DOHH2 (cell line): Measurements from ENCODE around the gene ARHGEF12.

Source experiments
- H3F3A ChIP-seq: fragments of 200-600 bp; sonication (generic), shearing (Covaris generic); 2 replicates; pipeline ENCODE4 v1.6.0; 2016; ENCODE audit warnings: antibody characterized with exemption, mild to moderate bottlenecking; ENCODE audit not compliant: control insufficient read depth, insufficient read depth
- H3K27ac ChIP-seq: fragments of 200-600 bp; sonication (generic); 2 replicates; pipeline ENCODE4 v1.5.1; 2014; ENCODE audit warnings: low read depth, mild to moderate bottlenecking, low read length, moderate library complexity
- H3K27me3 ChIP-seq: fragments of 200-600 bp; sonication (generic); 2 replicates; pipeline ENCODE4 v1.6.1; 2014; ENCODE audit warnings: mild to moderate bottlenecking, low read length, mixed read lengths; ENCODE audit not compliant: control insufficient read depth
- H3K36me3 ChIP-seq: fragments of 200-600 bp; sonication (generic); 2 replicates; pipeline ENCODE4 v1.6.1; 2014; ENCODE audit warnings: mild to moderate bottlenecking, low read length, moderate library complexity, mixed read lengths; ENCODE audit not compliant: control insufficient read depth
- H3K4me1 ChIP-seq: fragments of 200-600 bp; sonication (generic); 2 replicates; pipeline ENCODE4 v1.6.1; 2014; ENCODE audit warnings: mild to moderate bottlenecking, low read length, mixed read lengths; ENCODE audit not compliant: control insufficient read depth
- H3K4me2 ChIP-seq: fragments of 200-600 bp; sonication (generic); 2 replicates; pipeline ENCODE4 v1.6.0; 2014; ENCODE audit warnings: mild to moderate bottlenecking, low read length, moderate library complexity
- H3K4me3 ChIP-seq: fragments of 200-600 bp; sonication (generic); 2 replicates; pipeline ENCODE4 v1.5.1; 2014; ENCODE audit warnings: mild to moderate bottlenecking, low read length, mixed read lengths
- H3K79me2 ChIP-seq: fragments of 200-600 bp; sonication (generic); 2 replicates; pipeline ENCODE4 v1.6.1; 2014; ENCODE audit warnings: mild to moderate bottlenecking, low read length, mixed read lengths; ENCODE audit not compliant: control insufficient read depth
- H3K9me2 ChIP-seq: fragments of 200-600 bp; sonication (generic); replicated peaks from 2 replicates; pipeline ENCODE4 v1.6.1; 2014; ENCODE audit warnings: mild to moderate bottlenecking, low read length, mixed read lengths; ENCODE audit not compliant: control insufficient read depth
- H3K9me3 ChIP-seq: fragments of 200-600 bp; sonication (generic); 2 replicates; pipeline ENCODE4 v1.6.1; 2014; ENCODE audit warnings: antibody characterized with exemption, low read length, mixed read lengths; ENCODE audit not compliant: control insufficient read depth, insufficient read depth
- H4K20me1 ChIP-seq: fragments of 200-600 bp; sonication (generic); 2 replicates; pipeline ENCODE4 v1.6.0; 2014; ENCODE audit warnings: low read depth, mild to moderate bottlenecking, antibody characterized with exemption, low read length, moderate library complexity; ENCODE audit not compliant: control insufficient read depth, insufficient read depth
- CTCF ChIP-seq: fragments of 200-600 bp; sonication (generic); IDR thresholded peaks from one replicate; pipeline ENCODE4 v1.5.1; 2014; ENCODE audit warnings: antibody characterized with exemption, mild to moderate bottlenecking, low read depth, low read length; ENCODE audit not compliant: poor library complexity, severe bottlenecking
- EZH2phosphoT487 ChIP-seq: fragments of 200-600 bp; sonication (generic); IDR thresholded peaks from 2 replicates; pipeline ENCODE4 v1.6.1; 2017; ENCODE audit warnings: borderline replicate concordance, mild to moderate bottlenecking, antibody characterized with exemption, low read length, moderate library complexity, mixed read lengths

ARHGEF12 gene

GRCh38 chr11:120358729-120359128 is 22.5 kb downstream of the ARHGEF12 start:
- Histone ChIP-seq H3K27ac (no peak overlapping the region), H3K4me3 (no peak overlapping the region), H3K9me2 (no peaks in the 10 kb centered on the region), H3F3A (no peaks in the 10 kb centered on the region), H3K79me2 (peaks cover 15% of the 10 kb centered on the region; the same call in 1 of the 2 replicates), H3K27me3 (no peaks in the 10 kb centered on the region), H3K36me3 (no peaks in the 10 kb centered on the region), H3K4me1 (no peaks in the 10 kb centered on the region), H4K20me1 (peaks cover 8% of the 10 kb centered on the region), H3K4me2 (no peak overlapping the region), H3K9me3 (no peaks in the 10 kb centered on the region)
- TF ChIP-seq CTCF, result no peak
- TF ChIP-seq EZH2phosphoT487, result no peak

- Histone ChIP-seq H3K9me3 (no peaks in the 10 kb centered on the region), H3K27me3 (no peaks in the 10 kb centered on the region), H3K27ac (no peak overlapping the region), H3K4me2 (no peak overlapping the region), H3K4me3 (no peak overlapping the region), H3K79me2 (peaks cover 3% of the 10 kb centered on the region; the same call in 1 of the 2 replicates), H4K20me1 (no peaks in the 10 kb centered on the region), H3K9me2 (no peaks in the 10 kb centered on the region), H3K4me1 (no peaks in the 10 kb centered on the region), H3K36me3 (no peaks in the 10 kb centered on the region), H3F3A (no peaks in the 10 kb centered on the region)
- TF ChIP-seq EZH2phosphoT487 (no peak), CTCF (no peak)
Observed at GRCh38 chr11:120363436-120363835, 27.2 kb downstream of the ARHGEF12 start.

- H3K4me2 ChIP-seq, result no peak overlapping the region
- H3K4me1 ChIP-seq, result no peaks in the 10 kb centered on the region
- H3K9me3 ChIP-seq, result no peaks in the 10 kb centered on the region
- H4K20me1 ChIP-seq, result no peaks in the 10 kb centered on the region
- no peaks in the 10 kb centered on the region for H3F3A ChIP-seq
- H3K79me2 ChIP-seq, result no peaks in the 10 kb centered on the region
- TF ChIP-seq EZH2phosphoT487 (no peak), CTCF (no peak)
- H3K4me3 ChIP-seq, result no peak overlapping the region
- H3K27ac ChIP-seq, result no peak overlapping the region
- H3K9me2 ChIP-seq, result no peaks in the 10 kb centered on the region
- no peaks in the 10 kb centered on the region for H3K27me3 ChIP-seq
- no peaks in the 10 kb centered on the region for H3K36me3 ChIP-seq
Observed at GRCh38 chr11:120365512-120365911, 29.3 kb downstream of the ARHGEF12 start.
